GM12872 (cell line): ENCODE measurements around the gene SERPINA1.

Experiments
- TF ChIP-seq, protein P1 (sequence below): IDR thresholded peaks from 3 replicates; pipeline ENCODE4 v1.5.1; 2011; ENCODE audit warnings: low read depth, mild to moderate bottlenecking, low read length, moderate library complexity; ENCODE audit not compliant: insufficient read depth

Gene SERPINA1

GRCh38 chr14:94385553-94386057, 2.8 kb downstream of the SERPINA1 start:
- TF ChIP-seq, protein P1, sequence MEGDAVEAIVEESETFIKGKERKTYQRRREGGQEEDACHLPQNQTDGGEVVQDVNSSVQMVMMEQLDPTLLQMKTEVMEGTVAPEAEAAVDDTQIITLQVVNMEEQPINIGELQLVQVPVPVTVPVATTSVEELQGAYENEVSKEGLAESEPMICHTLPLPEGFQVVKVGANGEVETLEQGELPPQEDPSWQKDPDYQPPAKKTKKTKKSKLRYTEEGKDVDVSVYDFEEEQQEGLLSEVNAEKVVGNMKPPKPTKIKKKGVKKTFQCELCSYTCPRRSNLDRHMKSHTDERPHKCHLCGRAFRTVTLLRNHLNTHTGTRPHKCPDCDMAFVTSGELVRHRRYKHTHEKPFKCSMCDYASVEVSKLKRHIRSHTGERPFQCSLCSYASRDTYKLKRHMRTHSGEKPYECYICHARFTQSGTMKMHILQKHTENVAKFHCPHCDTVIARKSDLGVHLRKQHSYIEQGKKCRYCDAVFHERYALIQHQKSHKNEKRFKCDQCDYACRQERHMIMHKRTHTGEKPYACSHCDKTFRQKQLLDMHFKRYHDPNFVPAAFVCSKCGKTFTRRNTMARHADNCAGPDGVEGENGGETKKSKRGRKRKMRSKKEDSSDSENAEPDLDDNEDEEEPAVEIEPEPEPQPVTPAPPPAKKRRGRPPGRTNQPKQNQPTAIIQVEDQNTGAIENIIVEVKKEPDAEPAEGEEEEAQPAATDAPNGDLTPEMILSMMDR, result no peak

- TF ChIP-seq, protein P1, result no peak
Observed at GRCh38 chr14:94384342-94384741, 4.1 kb downstream of the SERPINA1 start.

DNA sequence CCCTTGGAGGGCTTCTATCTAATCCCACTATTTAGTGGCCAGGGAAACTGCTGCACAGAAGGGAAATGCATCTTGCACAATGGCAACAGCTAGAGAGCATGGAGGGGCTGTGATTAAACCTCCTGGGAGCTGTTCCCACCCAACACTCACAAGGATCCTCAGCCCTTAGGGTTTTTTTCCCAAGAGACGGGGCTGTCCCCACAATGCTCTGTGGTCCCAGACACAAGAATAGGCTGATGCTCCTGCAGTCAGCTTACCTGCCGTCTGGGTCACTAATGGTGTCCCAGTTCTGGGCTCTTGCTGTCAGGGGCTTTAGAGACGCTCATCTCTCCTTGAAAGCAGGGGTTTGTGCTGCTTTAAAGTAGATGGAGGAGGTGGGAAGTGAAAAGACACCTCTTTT, 4.6 kb downstream of the SERPINA1 start:
- TF ChIP-seq, protein P1, result no peak

- TF ChIP-seq, protein P1, result no peak
Observed at GRCh38 chr14:94382716-94383596, 5.4 kb downstream of the SERPINA1 start.

- TF ChIP-seq, protein P1, result no peak
Observed at GRCh38 chr14:94382099-94382715, 6.2 kb downstream of the SERPINA1 start.

GRCh38 chr14:94381149-94382030, 7.0 kb downstream of the SERPINA1 start:
- TF ChIP-seq, protein P1, result no peak
